Mesendoderm (in vitro differentiated cells): ENCODE results near the gene MAP2K7.

Experiments used
- DNase-seq: peaks from one replicate; pipeline ENCODE4 v3.0.0; 2013
- H2AK5ac ChIP-seq: 2 replicates; pipeline ENCODE4 v1.6.1; 2013; ENCODE audit warnings: low read length, inconsistent platforms
- H2BK120ac ChIP-seq: 2 replicates; pipeline ENCODE4 v1.6.1; 2013; ENCODE audit warnings: low read depth, mild to moderate bottlenecking, low read length, moderate library complexity, mixed read lengths
- H2BK15ac ChIP-seq: replicated peaks from 2 replicates; pipeline ENCODE4 v1.6.1; 2013; ENCODE audit warnings: low read depth, mild to moderate bottlenecking, moderate library complexity
- H2BK5ac ChIP-seq: 2 replicates; pipeline ENCODE4 v1.6.1; 2013; ENCODE audit warnings: low read length, inconsistent platforms
- H3K18ac ChIP-seq: 2 replicates; pipeline ENCODE4 v1.6.1; 2013; ENCODE audit warnings: mild to moderate bottlenecking, low read length, mixed read lengths
- H3K23ac ChIP-seq: one replicate; pipeline ENCODE4 v1.6.1; 2013; ENCODE audit warnings: low read length
- H3K27ac ChIP-seq: 2 replicates; pipeline ENCODE4 v1.5.1; 2013; ENCODE audit warnings: low read depth, mild to moderate bottlenecking, inconsistent platforms, low read length, moderate library complexity
- H3K27me3 ChIP-seq: 2 replicates; pipeline ENCODE4 v1.6.1; 2013; ENCODE audit warnings: low read length, control low read depth, mild to moderate bottlenecking, inconsistent platforms; ENCODE audit not compliant: insufficient read depth, poor library complexity
- H3K36me3 ChIP-seq: 2 replicates; pipeline ENCODE4 v1.6.1; 2013; ENCODE audit warnings: low read length, inconsistent platforms; ENCODE audit not compliant: control insufficient read depth, insufficient read depth
- H3K4ac ChIP-seq: one replicate; pipeline ENCODE4 v1.6.1; 2013; ENCODE audit warnings: low read depth, mild to moderate bottlenecking, low read length, moderate library complexity
- H3K4me1 ChIP-seq: 2 replicates; pipeline ENCODE4 v1.6.1; 2013; ENCODE audit warnings: low read depth, low read length, inconsistent platforms; ENCODE audit not compliant: control insufficient read depth
- H3K4me2 ChIP-seq: 2 replicates; pipeline ENCODE4 v1.6.1; 2013; ENCODE audit warnings: low read length
- H3K4me3 ChIP-seq: 2 replicates; pipeline ENCODE4 v1.5.1; 2013; ENCODE audit warnings: mild to moderate bottlenecking, low read length
- H3K56ac ChIP-seq: one replicate; pipeline ENCODE4 v1.6.1; 2013; ENCODE audit warnings: low read length
- H3K79me1 ChIP-seq: 2 replicates; pipeline ENCODE4 v1.6.1; 2013; ENCODE audit warnings: low read length, inconsistent platforms
- H3K79me2 ChIP-seq: 2 replicates; pipeline ENCODE4 v1.6.1; 2013; ENCODE audit warnings: mild to moderate bottlenecking, low read length; ENCODE audit not compliant: control insufficient read depth, insufficient read depth
- H3K9ac ChIP-seq: 2 replicates; pipeline ENCODE4 v1.6.1; 2013; ENCODE audit warnings: low read length, inconsistent platforms
- H4K5ac ChIP-seq: one replicate; pipeline ENCODE4 v1.6.1; 2013; ENCODE audit warnings: low read length
- H4K8ac ChIP-seq: one replicate; pipeline ENCODE4 v1.6.1; 2013; ENCODE audit warnings: low read depth, mild to moderate bottlenecking, control low read depth, low read length, moderate library complexity
- WGBS: extraction: QIAGEN DNeasy Blood & Tissue Kit; methylation state at CpG from one replicate; pipeline ENCODE4 v1.1.7; 2013; ENCODE audit warnings: low lambda C conversion rate, missing lambda C conversion rate; ENCODE audit not compliant: insufficient coverage; ENCODE audit errors: extremely low coverage; 5-methylcytosine and 5-hydroxymethylcytosine counted together

The MAP2K7 gene

GRCh38 chr19:7962644-7963268, 59.1 kb downstream of the MAP2K7 start:
- Histone ChIP-seq H3K79me1 (no peaks in the 10 kb centered on the region), H3K18ac (no peak overlapping the region), H3K9ac (no peak overlapping the region), H2BK15ac (no peak overlapping the region), H3K4me3 (no peak overlapping the region), H3K4me2 (no peak overlapping the region), H3K27me3 (no peaks in the 10 kb centered on the region), H3K27ac (no peak overlapping the region), H2AK5ac (no peak overlapping the region), H3K4ac (no peak overlapping the region), H4K5ac (no peak overlapping the region), H3K56ac (no peak overlapping the region), H3K79me2 (no peaks in the 10 kb centered on the region), H3K4me1 (no peaks in the 10 kb centered on the region), H3K23ac (no peak overlapping the region), H2BK5ac (no peak overlapping the region), H4K8ac (no peak overlapping the region), H2BK120ac (no peak overlapping the region), H3K36me3 (peaks cover 12% of the 10 kb centered on the region)
- DNase-seq, result no peak
- no CpG with 5 or more reads among the region's 22 CpGs for WGBS

- Histone ChIP-seq H2BK15ac (no peak overlapping the region), H3K4me1 (no peaks in the 10 kb centered on the region), H3K18ac (no peak overlapping the region), H4K5ac (no peak overlapping the region), H3K4ac (no peak overlapping the region), H4K8ac (no peak overlapping the region), H3K9ac (no peak overlapping the region), H2BK5ac (no peak overlapping the region), H3K36me3 (peaks cover 12% of the 10 kb centered on the region), H3K79me2 (no peaks in the 10 kb centered on the region), H3K79me1 (no peaks in the 10 kb centered on the region), H2BK120ac (no peak overlapping the region), H3K4me2 (no peak overlapping the region), H3K27ac (no peak overlapping the region), H3K27me3 (no peaks in the 10 kb centered on the region), H3K56ac (no peak overlapping the region), H3K4me3 (no peak overlapping the region), H2AK5ac (no peak overlapping the region), H3K23ac (no peak overlapping the region)
- no peak for DNase-seq
- WGBS, result no CpG with 5 or more reads among the region's 25 CpGs
Measured at GRCh38 chr19:7963566-7963965, 59.9 kb downstream of the MAP2K7 start.
